OCI-LY3 (cell line): ENCODE data around the gene KLHL6.

Experiments
- H2AFZ ChIP-seq: fragments of 200-600, 300-600 bp; shearing (Covaris generic); 2 replicates; pipeline ENCODE4 v1.6.0; 2014; ENCODE audit warnings: antibody characterized with exemption, low read depth, low read length
- H3K27ac ChIP-seq: fragments of 200-600, 300-600 bp; sonication (generic); 2 replicates; pipeline ENCODE4 v1.5.1; 2014; ENCODE audit warnings: mild to moderate bottlenecking, low read length, moderate library complexity, mixed read lengths
- H3K27me3 ChIP-seq: fragments of 200-600, 300-600 bp; sonication (generic); 2 replicates; pipeline ENCODE4 v1.6.1; 2014; ENCODE audit warnings: low read depth, low read length, mixed read lengths
- H3K36me3 ChIP-seq: fragments of 200-600, 300-600 bp; sonication (generic); replicated peaks from 2 replicates; pipeline ENCODE3; 2014; ENCODE audit warnings: low read depth, low read length, mixed read lengths
- H3K4me1 ChIP-seq: fragments of 300-600, 200-600 bp; sonication (generic); 2 replicates; pipeline ENCODE4 v1.6.1; 2014; ENCODE audit warnings: low read length, mixed read lengths
- H3K4me2 ChIP-seq: fragments of 200-600, 300-600 bp; sonication (generic); 2 replicates; pipeline ENCODE4 v1.6.1; 2014; ENCODE audit warnings: low read length, mixed read lengths
- H3K4me3 ChIP-seq: fragments of 300-600, 200-600 bp; sonication (generic); 2 replicates; pipeline ENCODE4 v1.5.1; 2014; ENCODE audit warnings: antibody characterized with exemption, mild to moderate bottlenecking, low read length, moderate library complexity
- H3K79me2 ChIP-seq: fragments of 300-600, 200-600 bp; shearing (Covaris generic); 2 replicates; pipeline ENCODE4 v1.6.1; 2014; ENCODE audit warnings: mild to moderate bottlenecking, low read length, mixed read lengths
- H3K9ac ChIP-seq: fragments of 300-600, 200-600 bp; shearing (Covaris generic); 2 replicates; pipeline ENCODE4 v1.6.0; 2014; ENCODE audit warnings: mild to moderate bottlenecking, low read length, moderate library complexity
- H3K9me3 ChIP-seq: fragments of 200-600, 300-600 bp; shearing (Covaris generic); 2 replicates; pipeline ENCODE4 v1.6.1; 2014; ENCODE audit warnings: low read length, mixed read lengths; ENCODE audit not compliant: insufficient read depth
- H4K20me1 ChIP-seq: fragments of 200-600, 300-600 bp; sonication (generic); 2 replicates; pipeline ENCODE4 v1.6.1; 2016; ENCODE audit warnings: low read length, mixed read lengths; ENCODE audit not compliant: insufficient read depth
- CTCF ChIP-seq: fragments of 200-600, 300-600 bp; sonication (generic); IDR thresholded peaks from 2 replicates; pipeline ENCODE4 v1.5.1; 2014; ENCODE audit warnings: antibody characterized with exemption, low read length, low read depth
- EZH2phosphoT487 ChIP-seq: fragments of 200-600 bp; shearing (Covaris generic); IDR thresholded peaks from 2 replicates; pipeline ENCODE4 v1.6.1; 2018; ENCODE audit warnings: antibody characterized with exemption, mixed run types, low read depth

Gene KLHL6

DNA sequence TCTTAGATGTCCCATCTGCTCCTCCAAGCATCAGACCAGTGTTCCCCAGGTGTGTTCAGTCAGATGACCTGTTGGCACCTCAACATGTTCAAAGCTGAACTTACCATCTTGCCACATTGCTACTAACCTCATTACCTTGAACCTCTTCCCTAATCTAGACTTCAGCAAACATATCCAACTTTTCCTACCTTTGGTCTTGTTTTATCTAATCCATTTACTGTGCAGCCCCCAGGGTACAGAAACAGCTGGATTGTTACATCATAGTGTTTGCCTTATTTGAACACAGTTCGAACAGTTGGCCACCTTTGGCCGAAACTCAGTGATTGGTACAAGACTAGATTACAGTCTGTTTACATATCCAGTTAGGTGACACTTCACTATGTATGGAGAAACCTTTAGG lies 91.0 kb downstream of the KLHL6 start:
- TF ChIP-seq CTCF (no peak), EZH2phosphoT487 (no peak)
- no peak overlapping the region for H3K4me2 ChIP-seq

DNA sequence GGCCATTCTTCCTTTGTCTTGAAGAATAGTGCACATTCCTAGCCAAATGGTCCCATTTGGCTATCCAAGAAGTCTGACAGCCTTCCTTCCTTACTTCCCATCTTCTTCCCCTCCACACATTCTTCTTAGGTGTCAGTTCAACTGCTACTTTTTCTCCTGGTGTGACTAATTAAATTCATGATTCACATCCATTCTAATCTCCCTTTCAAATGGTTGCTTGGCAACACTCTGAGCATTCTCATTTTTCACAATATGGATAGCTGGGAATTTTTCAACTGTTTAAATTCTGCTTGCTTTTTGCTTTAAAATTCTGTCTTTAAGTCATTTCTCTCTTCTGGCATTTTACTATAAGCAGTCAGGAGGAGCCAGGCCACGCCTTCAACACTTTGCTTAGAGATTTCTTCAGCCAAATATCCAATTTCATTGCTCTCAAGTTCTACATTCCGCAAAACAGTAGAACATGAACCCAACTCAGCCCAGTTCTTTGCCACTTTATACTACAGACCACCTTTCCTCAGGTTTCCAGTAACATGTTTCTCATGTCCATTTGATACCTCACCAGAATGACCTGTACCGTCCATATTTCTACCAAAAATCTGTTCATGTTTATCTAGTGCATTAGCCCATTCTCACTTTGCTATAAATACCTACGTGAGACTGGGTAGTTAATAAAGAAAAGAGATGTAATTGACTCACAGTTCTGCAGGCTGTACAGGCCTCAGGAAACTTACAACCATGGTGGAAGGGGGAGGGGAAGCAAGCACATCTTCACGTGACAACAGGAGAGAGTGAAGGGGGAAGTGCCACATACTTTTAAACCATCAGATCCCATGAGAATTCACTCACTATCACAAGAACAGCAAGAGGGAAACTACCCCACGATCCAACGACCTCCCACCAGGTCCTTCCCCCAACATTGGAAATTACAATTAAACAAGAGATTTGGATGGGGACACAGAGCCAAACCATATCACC lies 95.1 kb downstream of the KLHL6 start:
- Histone ChIP-seq H3K27ac (no peak overlapping the region), H3K4me3 (peak overlapping the region; percentile 40), H3K27me3 (no peaks in the 10 kb centered on the region), H3K9me3 (no peaks in the 10 kb centered on the region), H3K79me2 (no peaks in the 10 kb centered on the region), H3K36me3 (peaks cover 5% of the 10 kb centered on the region), H2AFZ (peak overlapping the region; percentile 89), H3K4me1 (peaks cover 10% of the 10 kb centered on the region), H3K9ac (no peak overlapping the region), H4K20me1 (no peaks in the 10 kb centered on the region), H3K4me2 (peak overlapping the region; percentile 29)
- TF ChIP-seq EZH2phosphoT487 (no peak), CTCF (no peak)

More for the DNA sequence above, 91.0 kb downstream of the KLHL6 start:
- Histone ChIP-seq H3K36me3 (no peaks in the 10 kb centered on the region), H3K4me3 (no peak overlapping the region), H2AFZ (no peak overlapping the region), H3K9ac (no peak overlapping the region), H3K27me3 (peaks cover 10% of the 10 kb centered on the region; the same call in 1 of the 2 replicates), H3K79me2 (no peaks in the 10 kb centered on the region), H3K27ac (no peak overlapping the region), H4K20me1 (no peaks in the 10 kb centered on the region), H3K4me1 (peaks cover 22% of the 10 kb centered on the region), H3K9me3 (no peaks in the 10 kb centered on the region)

GRCh38 chr3:183455089-183455488 lies 100.4 kb downstream of the KLHL6 start:
- no peak overlapping the region for H2AFZ ChIP-seq
- no peaks in the 10 kb centered on the region for H3K4me1 ChIP-seq
- no peaks in the 10 kb centered on the region for H3K27me3 ChIP-seq
- no peaks in the 10 kb centered on the region for H3K9me3 ChIP-seq
- H3K4me3 ChIP-seq: no peak overlapping the region
- no peaks in the 10 kb centered on the region for H3K79me2 ChIP-seq
- TF ChIP-seq CTCF (no peak), EZH2phosphoT487 (no peak)
- no peak overlapping the region for H3K4me2 ChIP-seq
- H3K27ac ChIP-seq: no peak overlapping the region
- no peak overlapping the region for H3K9ac ChIP-seq
- H4K20me1 ChIP-seq: no peaks in the 10 kb centered on the region
- peaks cover 18% of the 10 kb centered on the region for H3K36me3 ChIP-seq

DNA sequence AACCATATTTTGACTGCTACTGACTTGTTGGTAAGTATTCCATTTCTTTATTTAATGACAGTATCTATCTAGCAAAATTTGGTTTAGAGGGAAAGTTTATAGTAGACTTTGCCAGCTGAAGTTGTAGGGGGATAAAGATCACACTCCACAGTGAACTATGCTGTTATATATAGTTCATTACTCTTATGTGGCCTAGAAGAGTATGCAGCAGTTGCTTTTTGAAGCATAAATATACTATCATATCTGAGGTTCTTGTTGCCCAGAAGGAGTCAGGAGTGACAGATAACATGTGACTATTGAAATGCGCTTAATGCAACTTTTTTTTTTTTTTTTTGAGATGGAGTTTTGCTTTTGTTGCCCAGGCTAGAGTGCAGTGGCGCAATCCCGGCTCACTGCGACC lies 101.4 kb downstream of the KLHL6 start:
- TF ChIP-seq EZH2phosphoT487: no peak
- TF ChIP-seq CTCF: no peak
- Histone ChIP-seq H3K4me2 (no peak overlapping the region), H3K4me3 (no peak overlapping the region), H3K27ac (no peak overlapping the region), H3K9me3 (no peaks in the 10 kb centered on the region), H3K9ac (no peak overlapping the region), H3K27me3 (no peaks in the 10 kb centered on the region), H3K4me1 (no peaks in the 10 kb centered on the region), H3K79me2 (no peaks in the 10 kb centered on the region), H3K36me3 (peaks cover 18% of the 10 kb centered on the region), H2AFZ (no peak overlapping the region), H4K20me1 (no peaks in the 10 kb centered on the region)
